ENCODE data around the gene TOX3.

DNA sequence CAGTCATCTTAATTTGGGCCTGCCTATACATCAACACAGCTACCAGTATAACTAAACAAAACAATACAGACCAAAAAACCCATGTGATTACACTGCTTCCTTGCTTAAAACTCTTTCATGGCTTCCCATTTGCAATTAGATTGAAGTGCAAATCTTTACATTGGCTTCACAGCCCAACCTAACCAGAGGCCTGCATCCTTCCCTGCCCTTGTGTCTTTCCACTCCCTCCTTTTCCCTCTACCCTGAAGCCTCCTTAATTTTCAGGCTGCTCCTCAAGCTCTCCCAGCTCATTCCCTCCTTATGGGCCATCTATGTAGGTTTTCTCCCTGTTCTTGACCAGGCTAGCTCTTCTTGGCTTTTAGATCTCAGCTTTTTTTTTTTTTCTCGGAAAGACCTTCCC, 147.8 kb downstream of the TOX3 start:
- TF ChIP-seq CTCF (IDR thresholded peaks at IDR 0.05 in 2 of 3, conservative IDR thresholded peaks at IDR 0.05 in 1 of 3; ENCODE audit: control insufficient read depth in 2 of 3, extremely low read depth in 1 of 3, insufficient read depth in 1 of 3, low read depth in 3 of 3, low read length in 3 of 3): no peak
- no peak for TF ChIP-seq KLF5 (IDR thresholded peaks at IDR 0.05; ENCODE audit: partially characterized antibody)
- TF ChIP-seq POLR2A (IDR thresholded peaks at IDR 0.05; ENCODE audit: low read depth, low read length): no peak
- no peak for TF ChIP-seq CHD2 (IDR thresholded peaks at IDR 0.05; ENCODE audit: borderline replicate concordance, low read depth, low read length)
- TF ChIP-seq POLR2AphosphoS2 (IDR thresholded peaks at IDR 0.05; ENCODE audit: low read depth, low read length): no peak
- no peak for TF ChIP-seq ZNF274 (IDR thresholded peaks at IDR 0.05; ENCODE audit: insufficient read depth, insufficient read length)
- no peak for TF ChIP-seq CREM (IDR thresholded peaks at IDR 0.05; ENCODE audit: low read depth)
- TF ChIP-seq FOS (IDR thresholded peaks at IDR 0.05; ENCODE audit: borderline replicate concordance, extremely low read depth, insufficient read length): no peak
- TF ChIP-seq SIX5 (IDR thresholded peaks at IDR 0.05; ENCODE audit: low read depth, low read length, severe bottlenecking): no peak
- no peak for TF ChIP-seq NR2C1 (IDR thresholded peaks at IDR 0.05)
- no peak for TF ChIP-seq SMC3 (IDR thresholded peaks at IDR 0.05; ENCODE audit: borderline replicate concordance, low read length)
- TF ChIP-seq, protein P1, sequence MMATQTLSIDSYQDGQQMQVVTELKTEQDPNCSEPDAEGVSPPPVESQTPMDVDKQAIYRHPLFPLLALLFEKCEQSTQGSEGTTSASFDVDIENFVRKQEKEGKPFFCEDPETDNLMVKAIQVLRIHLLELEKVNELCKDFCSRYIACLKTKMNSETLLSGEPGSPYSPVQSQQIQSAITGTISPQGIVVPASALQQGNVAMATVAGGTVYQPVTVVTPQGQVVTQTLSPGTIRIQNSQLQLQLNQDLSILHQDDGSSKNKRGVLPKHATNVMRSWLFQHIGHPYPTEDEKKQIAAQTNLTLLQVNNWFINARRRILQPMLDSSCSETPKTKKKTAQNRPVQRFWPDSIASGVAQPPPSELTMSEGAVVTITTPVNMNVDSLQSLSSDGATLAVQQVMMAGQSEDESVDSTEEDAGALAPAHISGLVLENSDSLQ (IDR thresholded peaks at IDR 0.05): no peak
- no peak for TF ChIP-seq RAD21 (IDR thresholded peaks at IDR 0.05; ENCODE audit: insufficient read depth, low read depth, low read length)
